LNCaP clone FGC (cell line): ENCODE measurements around the gene MUC5B.

Experiments used
- DNase-seq: peaks from one replicate; pipeline ENCODE4 v3.0.0-alpha.2; 2011; ENCODE audit warnings: low read depth
- H3K4me3 ChIP-seq: 2 replicates; pipeline ENCODE4 v1.5.1; 2011; ENCODE audit warnings: mild to moderate bottlenecking, low read depth, low read length, control low read depth
- TF ChIP-seq, protein P1 (sequence below): IDR thresholded peaks from 2 replicates; pipeline ENCODE4 v1.5.1; 2012; ENCODE audit warnings: mild to moderate bottlenecking; ENCODE audit not compliant: control insufficient read depth, insufficient read depth; ENCODE audit errors: extremely low read depth

Gene MUC5B

DNA sequence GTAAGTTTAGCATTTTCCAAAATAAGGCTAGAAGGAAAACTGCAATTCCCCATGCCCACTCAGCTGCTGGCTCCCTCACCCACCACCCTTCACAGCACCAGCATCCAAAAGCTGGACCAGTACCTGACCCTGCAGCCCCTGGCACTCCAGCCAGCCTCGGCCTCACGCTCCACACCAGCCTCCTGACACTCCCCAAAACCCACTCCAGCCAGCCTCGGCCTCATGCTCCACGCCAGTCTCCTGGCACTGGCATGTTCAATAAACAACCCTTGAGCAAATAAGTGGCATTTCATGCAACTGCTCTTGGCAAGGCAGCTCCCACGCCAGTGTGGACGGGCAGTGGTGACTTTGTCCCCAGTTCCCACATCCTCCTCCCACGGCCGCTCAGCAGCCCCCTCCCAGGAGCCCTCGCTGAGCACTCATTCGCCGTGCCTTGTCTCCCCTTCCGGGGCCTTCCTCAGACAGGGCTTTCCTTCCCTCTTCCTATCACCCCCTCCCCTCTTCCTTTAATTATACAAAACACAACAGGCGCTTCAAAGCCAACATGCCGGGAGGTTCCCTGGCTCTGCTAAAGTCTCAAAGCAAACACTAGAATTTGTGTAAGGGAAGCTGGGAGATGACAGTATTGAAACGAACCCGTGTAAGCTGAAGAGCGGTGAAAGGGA, 79.7 kb downstream of the MUC5B start:
- peak; percentile 37 for DNase-seq
- TF ChIP-seq, protein P1, sequence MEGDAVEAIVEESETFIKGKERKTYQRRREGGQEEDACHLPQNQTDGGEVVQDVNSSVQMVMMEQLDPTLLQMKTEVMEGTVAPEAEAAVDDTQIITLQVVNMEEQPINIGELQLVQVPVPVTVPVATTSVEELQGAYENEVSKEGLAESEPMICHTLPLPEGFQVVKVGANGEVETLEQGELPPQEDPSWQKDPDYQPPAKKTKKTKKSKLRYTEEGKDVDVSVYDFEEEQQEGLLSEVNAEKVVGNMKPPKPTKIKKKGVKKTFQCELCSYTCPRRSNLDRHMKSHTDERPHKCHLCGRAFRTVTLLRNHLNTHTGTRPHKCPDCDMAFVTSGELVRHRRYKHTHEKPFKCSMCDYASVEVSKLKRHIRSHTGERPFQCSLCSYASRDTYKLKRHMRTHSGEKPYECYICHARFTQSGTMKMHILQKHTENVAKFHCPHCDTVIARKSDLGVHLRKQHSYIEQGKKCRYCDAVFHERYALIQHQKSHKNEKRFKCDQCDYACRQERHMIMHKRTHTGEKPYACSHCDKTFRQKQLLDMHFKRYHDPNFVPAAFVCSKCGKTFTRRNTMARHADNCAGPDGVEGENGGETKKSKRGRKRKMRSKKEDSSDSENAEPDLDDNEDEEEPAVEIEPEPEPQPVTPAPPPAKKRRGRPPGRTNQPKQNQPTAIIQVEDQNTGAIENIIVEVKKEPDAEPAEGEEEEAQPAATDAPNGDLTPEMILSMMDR: no peak
- no peak overlapping the region for H3K4me3 ChIP-seq

DNA sequence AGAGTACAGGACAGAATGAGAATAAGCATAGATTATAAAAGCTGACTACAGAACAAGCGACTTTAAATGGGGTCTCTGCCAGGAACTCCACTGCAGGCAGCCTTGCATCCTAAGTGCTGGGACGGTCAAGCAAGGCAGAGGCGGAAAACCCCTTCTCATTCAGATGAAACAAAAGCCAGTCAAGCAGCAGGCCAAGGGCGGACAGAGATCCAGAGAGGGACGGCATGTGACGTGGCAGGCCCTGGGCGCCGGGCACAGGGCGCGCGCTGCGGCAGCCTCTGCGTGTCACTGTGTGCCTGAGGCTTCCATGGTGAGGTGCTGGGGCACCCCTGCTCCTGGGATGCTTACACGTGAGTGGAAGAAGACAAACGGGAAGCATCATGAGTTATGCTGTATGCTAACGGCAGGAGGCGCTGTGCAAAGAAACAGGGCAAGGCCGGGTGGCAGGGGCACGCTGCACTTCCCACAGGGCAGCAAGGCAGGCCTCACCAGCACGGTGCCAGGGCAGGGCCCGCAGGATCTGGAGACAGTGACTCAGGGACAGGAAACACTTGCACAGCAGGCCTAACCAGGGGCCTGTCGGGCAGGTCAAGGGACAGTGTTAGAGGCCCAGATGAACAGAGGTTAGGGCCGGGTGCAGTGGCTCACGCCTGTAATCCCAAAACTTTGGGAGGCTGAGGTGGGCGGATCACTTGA, 80.4 kb downstream of the MUC5B start:
- no peak overlapping the region for H3K4me3 ChIP-seq
- TF ChIP-seq, protein P1: peak; percentile 68
- DNase-seq: peak; percentile 88

DNA sequence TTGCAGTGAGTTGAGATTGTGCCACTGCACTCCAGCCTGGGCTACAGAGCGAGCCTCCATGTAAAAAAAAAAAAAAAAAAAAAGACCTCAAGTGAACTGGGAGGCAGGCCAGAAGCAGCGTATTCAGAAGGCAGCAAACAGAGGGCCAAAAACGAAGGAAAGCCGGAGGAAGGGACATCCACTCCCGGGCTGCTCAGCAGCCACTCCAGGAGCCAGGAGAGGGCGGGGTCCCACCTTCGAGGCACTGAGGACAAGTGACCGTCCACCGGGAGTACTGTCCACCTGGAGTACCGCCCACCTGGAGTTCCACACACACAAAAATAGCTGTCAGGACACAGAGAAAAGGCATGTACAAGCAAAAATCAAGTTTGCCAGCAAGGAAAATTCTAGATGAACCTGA, 81.1 kb downstream of the MUC5B start:
- no peak for DNase-seq
- H3K4me3 ChIP-seq: no peak overlapping the region
- TF ChIP-seq, protein P1: no peak

DNA sequence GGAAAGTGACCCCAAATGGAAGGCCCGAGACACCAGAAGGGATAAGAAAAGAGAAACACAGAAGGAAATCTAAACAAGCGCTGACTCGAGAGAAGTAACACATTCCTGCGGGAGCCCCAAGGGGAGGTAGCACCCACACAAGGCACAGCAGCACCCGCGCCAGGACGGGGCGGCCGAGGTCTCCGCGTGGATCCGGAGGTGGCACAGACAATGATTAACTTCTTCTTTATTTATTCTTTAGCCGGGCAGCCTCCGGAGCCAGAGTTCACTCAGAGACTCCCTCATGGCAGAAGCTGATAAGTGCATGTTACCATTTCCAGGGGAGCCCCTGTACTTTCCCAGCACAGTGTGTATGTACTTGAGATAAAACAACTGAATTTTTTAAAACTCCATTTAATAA, 81.5 kb downstream of the MUC5B start:
- DNase-seq: no peak
- TF ChIP-seq, protein P1: no peak
- no peak overlapping the region for H3K4me3 ChIP-seq

DNA sequence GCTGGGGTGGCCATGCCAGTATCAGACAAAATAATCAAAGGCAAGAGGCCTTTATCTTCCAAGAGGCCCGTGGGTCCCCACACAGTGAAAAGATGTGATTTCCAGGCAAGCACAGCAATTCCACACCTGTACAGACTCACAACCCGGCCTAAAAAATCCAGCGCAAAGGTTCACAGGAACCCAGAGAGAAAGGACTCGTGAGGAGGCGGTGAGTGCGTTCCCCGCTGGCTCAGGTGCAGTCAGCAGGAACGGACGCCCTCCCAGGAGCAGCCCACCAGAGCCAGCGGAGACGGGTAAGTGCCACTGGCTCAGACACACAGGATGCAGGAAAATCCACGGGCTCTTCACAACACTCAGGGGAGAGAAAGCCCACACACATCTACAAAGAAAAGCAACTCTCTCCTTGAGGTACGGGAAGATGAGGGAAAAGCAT, 82.2 kb downstream of the MUC5B start:
- no peak for DNase-seq
- H3K4me3 ChIP-seq: no peak overlapping the region
- TF ChIP-seq, protein P1: no peak

DNA sequence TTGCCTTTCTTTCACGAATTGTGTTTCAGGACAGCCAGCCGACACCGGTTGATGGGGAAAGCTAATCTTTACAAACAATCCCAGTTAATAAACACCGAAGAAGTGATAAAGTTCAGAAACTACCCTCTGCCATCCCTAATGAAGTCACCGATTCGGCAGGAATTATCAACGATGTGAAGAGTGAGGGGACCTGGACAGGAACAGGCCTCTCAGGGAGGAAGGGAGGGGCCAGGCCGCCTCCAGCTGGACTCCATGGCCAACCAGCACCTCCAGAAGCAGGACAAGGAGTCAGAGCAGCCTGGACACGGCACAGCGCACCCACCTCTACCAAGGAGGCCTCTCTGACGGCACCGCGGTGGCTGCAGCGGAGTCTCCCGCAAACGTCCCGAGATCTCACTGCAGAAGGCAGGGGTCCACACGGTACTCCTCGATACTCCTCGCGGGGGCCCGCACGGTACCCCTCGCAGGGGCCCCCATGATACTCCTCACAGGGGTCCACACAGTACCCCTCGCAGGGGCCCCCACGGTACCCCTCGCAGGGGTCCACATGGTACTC, 82.7 kb downstream of the MUC5B start:
- H3K4me3 ChIP-seq: no peak overlapping the region
- TF ChIP-seq, protein P1: no peak
- DNase-seq: no peak
